PC-3 (cell line): ENCODE results near the gene WFDC6.

ENCODE experiments used
- EZH2 ChIP-seq: fragments of 300-600 bp; sonication (generic); IDR thresholded peaks from one replicate; pipeline ENCODE4 v1.6.1; 2017; ENCODE audit warnings: antibody characterized with exemption, mild to moderate bottlenecking, low read length; ENCODE audit not compliant: unreplicated experiment
- EZH2phosphoT487 ChIP-seq: fragments of 300-600 bp; sonication (generic); IDR thresholded peaks from 2 replicates; pipeline ENCODE4 v1.6.1; 2018; ENCODE audit warnings: mild to moderate bottlenecking, antibody characterized with exemption, low read length, borderline replicate concordance
- TF ChIP-seq, protein P1 (sequence below): fragments of 300-600 bp; sonication (generic); conservative IDR thresholded peaks from 2 replicates; pipeline ENCODE4 v1.5.1; 2017; ENCODE audit warnings: antibody characterized with exemption, low read depth, mild to moderate bottlenecking, low read length

DNA sequence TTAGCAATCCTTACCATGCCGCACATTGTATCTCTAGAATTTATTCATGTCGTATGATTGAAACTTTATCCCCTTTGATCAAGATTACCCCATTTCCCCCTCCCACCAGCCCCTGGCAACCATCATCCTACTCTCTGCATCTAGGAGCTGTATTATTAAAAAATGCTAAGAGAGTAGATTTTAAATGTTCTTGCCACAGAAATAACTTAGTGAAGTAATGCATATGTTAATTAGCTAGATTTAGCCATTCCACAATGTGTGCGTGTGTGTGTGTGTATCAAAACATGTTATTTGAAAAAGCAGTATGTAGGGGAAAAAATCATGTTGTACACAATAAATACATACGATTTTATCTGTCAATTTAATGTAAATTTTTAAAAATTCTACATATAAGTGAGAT is 12.0 kb downstream of the WFDC6 start:
- TF ChIP-seq, protein P1, sequence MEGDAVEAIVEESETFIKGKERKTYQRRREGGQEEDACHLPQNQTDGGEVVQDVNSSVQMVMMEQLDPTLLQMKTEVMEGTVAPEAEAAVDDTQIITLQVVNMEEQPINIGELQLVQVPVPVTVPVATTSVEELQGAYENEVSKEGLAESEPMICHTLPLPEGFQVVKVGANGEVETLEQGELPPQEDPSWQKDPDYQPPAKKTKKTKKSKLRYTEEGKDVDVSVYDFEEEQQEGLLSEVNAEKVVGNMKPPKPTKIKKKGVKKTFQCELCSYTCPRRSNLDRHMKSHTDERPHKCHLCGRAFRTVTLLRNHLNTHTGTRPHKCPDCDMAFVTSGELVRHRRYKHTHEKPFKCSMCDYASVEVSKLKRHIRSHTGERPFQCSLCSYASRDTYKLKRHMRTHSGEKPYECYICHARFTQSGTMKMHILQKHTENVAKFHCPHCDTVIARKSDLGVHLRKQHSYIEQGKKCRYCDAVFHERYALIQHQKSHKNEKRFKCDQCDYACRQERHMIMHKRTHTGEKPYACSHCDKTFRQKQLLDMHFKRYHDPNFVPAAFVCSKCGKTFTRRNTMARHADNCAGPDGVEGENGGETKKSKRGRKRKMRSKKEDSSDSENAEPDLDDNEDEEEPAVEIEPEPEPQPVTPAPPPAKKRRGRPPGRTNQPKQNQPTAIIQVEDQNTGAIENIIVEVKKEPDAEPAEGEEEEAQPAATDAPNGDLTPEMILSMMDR, result no peak
- no peak for TF ChIP-seq EZH2
- no peak for TF ChIP-seq EZH2phosphoT487
